CMK (cell line): ENCODE measurements around the gene MSMO1.

Source experiments
- DNase-seq: peaks from one replicate; pipeline ENCODE4 v3.0.0-alpha.2; 2010; ENCODE audit warnings: low read depth

MSMO1 gene

GRCh38 chr4:165360985-165361670 is 33.7 kb downstream of the MSMO1 start:
- no peak for DNase-seq

GRCh38 chr4:165361810-165362209 is 34.3 kb downstream of the MSMO1 start:
- no peak for DNase-seq

- DNase-seq: no peak
Measured at GRCh38 chr4:165364452-165365080, 37.1 kb downstream of the MSMO1 start.

- DNase-seq: no peak
Measured at GRCh38 chr4:165367040-165367439, 39.6 kb downstream of the MSMO1 start.

- no peak for DNase-seq
Measured at GRCh38 chr4:165368114-165368513, 40.6 kb downstream of the MSMO1 start.

- DNase-seq: no peak
Measured at GRCh38 chr4:165368567-165368966, 41.1 kb downstream of the MSMO1 start.

- DNase-seq: no peak
Measured at GRCh38 chr4:165369522-165369921, 42.1 kb downstream of the MSMO1 start.

- DNase-seq: no peak
Measured at GRCh38 chr4:165370530-165370929, 43.1 kb downstream of the MSMO1 start.

GRCh38 chr4:165375465-165375864 is 48.0 kb downstream of the MSMO1 start:
- no peak for DNase-seq

GRCh38 chr4:165378398-165378744 is 50.9 kb downstream of the MSMO1 start:
- no peak for DNase-seq

- DNase-seq: no peak
Measured at GRCh38 chr4:165378745-165379677, 51.5 kb downstream of the MSMO1 start, which contains the start of gene CPE. CPE (plus strand) TSS chr4:165379008; CDS start chr4:165379222, 214 bp downstream.

- DNase-seq: no peak
Measured at GRCh38 chr4:165379678-165380064, 52.2 kb downstream of the MSMO1 start.

- no peak for DNase-seq
Measured at GRCh38 chr4:165380805-165381204, 53.3 kb downstream of the MSMO1 start.

- no peak for DNase-seq
Measured at GRCh38 chr4:165381821-165382373, 54.4 kb downstream of the MSMO1 start.

- DNase-seq: no peak
Measured at GRCh38 chr4:165382640-165383039, 55.2 kb downstream of the MSMO1 start.

GRCh38 chr4:165383591-165384073 is 56.2 kb downstream of the MSMO1 start:
- DNase-seq: no peak

GRCh38 chr4:165384186-165384585 is 56.7 kb downstream of the MSMO1 start:
- no peak for DNase-seq

- DNase-seq: no peak
Measured at GRCh38 chr4:165384598-165384997, 57.1 kb downstream of the MSMO1 start.

- no peak for DNase-seq
Measured at GRCh38 chr4:165385126-165385525, 57.7 kb downstream of the MSMO1 start.

- no peak for DNase-seq
Measured at GRCh38 chr4:165386328-165386727, 58.9 kb downstream of the MSMO1 start.

- no peak for DNase-seq
Measured at GRCh38 chr4:165388756-165389155, 61.3 kb downstream of the MSMO1 start.
